Hematopoietic multipotent progenitor cell treated with erythropoietin and hydrocortisone succinate and interleukin-3 and kit ligand, for 4 days (in vitro differentiated cells): ENCODE results near the gene ABCC4.
"Not testable (repeated sequence)": the region's sequence is repeated elsewhere in the genome, so short reads cannot be mapped to it uniquely, and the experiment has no call there.

Experiments
- DNase-seq: peaks from one replicate; pipeline ENCODE4 v3.0.0-alpha.2; 2015

The ABCC4 gene

DNA sequence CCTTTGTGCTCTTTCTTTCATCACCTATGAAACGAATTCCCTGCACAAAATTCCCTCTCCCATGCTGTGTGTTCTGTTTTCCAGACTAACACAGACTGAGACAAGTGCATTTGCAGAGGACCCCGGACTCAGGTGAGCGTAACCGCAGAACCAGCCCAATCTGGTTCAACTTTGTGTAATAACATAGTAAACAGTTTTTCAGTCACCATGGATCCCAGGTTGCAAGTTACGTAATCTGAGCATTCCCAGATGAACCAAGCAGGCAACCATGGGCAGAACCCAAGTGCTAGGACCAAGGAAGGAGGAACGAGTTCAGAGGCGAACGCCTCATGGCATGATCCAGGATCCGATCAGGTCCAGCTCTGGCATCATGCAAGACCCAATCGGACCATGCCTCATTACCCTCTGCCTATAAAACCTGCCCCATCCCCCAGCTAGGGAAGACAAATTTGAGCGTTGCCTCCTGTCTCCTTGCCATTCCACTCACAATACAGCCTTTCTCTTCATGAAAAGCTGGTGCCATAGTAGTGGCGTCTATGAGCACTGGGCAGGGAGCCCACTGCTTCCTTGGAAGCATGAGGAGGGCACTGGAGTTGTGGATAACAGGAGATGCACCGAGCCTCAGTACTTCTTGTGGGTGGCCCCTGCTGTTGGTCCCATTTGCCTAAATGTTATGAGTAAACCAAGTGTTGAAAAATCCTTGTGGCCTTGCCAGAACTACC is 107.6 kb downstream of the ABCC4 start:
- DNase-seq, result no peak

DNA sequence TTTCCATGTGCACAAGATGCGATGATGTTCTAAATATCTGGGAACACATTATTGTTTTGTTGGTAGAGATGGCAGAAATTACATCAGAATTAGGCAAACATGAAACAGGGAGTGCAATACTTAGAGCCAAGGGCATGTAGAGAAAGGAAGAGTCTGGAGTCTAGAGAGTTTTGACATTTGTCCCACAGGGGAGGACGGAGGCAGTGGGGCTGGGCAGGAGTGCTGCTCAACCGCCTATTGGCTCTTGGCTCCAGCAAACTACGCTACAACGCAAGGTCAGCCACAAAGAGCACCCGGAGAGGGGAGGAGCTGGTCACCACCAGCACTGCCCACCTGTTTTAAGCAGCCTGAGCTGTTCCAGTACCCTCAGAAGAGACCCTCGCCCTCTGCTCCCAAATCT is 108.3 kb downstream of the ABCC4 start:
- DNase-seq, result no peak

DNA sequence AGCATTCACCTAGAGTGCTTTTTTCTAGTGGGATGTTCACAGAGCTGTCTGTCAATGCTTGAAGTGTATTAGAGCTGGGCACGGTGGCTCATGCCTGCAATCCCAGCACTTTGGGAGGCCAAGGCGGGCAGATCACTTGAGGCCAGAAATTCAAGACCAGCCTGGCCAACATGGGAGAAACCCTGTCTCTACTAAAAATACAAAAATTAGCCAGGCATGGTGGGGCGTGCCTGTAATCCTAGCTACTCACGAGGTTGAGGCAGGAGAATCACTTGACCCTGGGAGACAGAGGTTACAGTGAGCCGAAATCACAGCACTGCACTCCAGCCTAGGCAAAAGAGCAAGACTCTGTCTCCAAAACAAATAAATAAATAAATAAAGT is 108.7 kb downstream of the ABCC4 start:
- not testable (repeated sequence) for DNase-seq

DNA sequence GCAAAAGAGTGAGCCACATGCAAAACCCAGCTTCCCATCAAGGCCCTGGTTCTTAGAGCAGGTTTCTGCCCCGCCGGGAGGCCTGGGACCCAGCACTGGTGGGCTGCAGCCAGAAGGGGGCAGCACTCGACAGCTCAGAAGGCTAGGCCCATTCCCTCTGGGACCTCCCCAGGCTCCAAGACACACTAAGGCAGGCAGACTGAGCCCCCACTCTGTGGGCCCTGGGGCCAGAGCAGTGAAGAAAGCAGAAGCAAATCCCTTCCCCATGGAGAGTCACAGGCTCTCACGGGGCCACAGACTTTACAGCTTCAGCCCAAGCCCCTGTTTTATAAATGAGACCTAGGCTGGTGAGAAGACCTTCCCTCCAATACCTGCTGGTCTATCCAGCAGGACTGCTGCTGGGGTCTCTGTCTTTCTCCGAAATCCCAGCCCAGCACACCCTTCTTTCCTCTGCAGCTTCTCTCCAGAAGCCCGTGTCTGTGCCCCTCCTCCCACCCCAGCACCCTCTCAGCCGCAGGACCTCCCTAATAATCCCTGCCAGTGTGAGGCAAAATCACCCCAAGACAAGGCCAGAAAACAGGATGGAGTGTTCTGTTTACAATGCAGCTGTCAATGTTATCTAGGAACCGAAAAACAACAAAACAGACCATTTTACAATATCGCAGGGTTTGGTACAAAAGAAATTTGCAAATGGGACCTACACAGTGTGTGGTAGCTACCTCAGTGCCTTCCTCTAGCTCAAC is 109.3 kb downstream of the ABCC4 start:
- peak; percentile 92 for DNase-seq

DNA sequence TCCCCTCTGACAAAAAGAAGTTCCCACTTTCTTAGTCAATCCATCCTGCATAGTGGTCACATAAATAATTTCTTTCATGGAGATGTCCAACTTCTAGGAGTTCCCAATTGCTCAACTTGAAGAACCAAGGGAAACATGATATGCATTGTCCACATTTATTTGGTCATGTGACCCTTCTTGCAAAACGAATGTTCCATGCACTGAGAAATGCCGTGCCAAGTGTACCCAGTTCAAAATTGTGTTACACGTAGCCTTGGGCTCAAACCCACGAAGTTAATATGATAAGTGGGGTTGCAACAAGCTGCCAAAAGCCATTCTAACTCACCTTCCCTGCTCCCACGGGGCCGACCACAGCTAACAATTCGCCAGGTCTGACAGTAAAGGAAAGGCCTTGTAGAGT is 113.1 kb downstream of the ABCC4 start:
- no peak for DNase-seq

DNA sequence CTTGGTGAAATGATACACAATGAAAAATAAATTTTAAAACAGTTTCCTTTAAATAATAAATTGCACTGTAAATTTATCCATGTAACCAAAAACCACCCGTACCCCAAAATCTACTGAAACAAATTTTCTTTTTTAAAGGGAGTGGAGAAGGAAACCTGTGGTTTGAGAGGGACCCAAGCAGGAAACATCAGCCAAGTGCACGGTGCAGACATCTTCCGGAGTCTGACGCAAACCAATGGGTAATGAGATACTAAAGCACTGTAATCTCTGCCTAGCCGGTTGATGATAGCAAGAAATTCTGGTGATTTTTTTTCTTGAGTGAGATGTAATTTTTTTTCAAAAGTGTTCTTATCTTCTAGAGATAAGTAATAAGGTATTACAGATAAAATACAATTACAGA is 115.4 kb downstream of the ABCC4 start:
- peak; percentile 83 for DNase-seq

DNA sequence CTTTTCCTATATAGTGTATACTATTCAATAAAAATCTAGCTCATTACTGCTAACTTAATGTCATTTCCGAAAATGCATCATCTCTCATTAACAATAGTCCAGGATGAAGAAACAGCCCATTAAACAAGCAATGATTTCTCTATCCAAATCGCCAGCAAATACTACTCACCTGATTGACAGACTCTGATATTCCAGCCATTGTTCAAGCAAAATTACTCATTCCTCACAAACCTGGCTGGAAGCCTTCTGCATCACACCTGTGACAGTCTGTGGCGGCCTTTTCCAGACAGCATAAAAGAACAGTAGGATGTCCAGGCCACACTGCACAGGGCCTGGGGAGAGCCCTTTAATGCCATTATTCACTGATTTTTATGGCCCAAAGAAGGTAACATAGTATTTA is 115.9 kb downstream of the ABCC4 start:
- no peak for DNase-seq

DNA sequence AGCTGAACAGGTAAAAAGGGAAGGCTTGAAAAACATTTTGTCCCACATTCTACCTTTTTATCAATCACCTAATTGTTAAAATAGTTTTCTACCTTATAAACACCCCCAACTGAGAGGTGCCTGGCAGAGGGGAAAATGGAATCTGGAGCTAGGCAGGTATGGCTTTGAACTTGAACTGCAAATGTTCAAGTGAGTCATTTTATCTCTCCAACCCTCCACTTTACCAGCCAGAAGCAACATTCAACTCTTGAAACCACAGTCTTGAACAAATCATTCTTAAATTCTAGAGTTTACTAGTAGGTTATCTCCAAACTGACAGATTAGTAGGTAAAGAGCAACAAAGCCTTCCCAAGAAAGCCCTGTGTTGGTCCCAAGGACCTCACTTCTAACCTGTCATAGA is 116.9 kb downstream of the ABCC4 start:
- DNase-seq, result no peak

DNA sequence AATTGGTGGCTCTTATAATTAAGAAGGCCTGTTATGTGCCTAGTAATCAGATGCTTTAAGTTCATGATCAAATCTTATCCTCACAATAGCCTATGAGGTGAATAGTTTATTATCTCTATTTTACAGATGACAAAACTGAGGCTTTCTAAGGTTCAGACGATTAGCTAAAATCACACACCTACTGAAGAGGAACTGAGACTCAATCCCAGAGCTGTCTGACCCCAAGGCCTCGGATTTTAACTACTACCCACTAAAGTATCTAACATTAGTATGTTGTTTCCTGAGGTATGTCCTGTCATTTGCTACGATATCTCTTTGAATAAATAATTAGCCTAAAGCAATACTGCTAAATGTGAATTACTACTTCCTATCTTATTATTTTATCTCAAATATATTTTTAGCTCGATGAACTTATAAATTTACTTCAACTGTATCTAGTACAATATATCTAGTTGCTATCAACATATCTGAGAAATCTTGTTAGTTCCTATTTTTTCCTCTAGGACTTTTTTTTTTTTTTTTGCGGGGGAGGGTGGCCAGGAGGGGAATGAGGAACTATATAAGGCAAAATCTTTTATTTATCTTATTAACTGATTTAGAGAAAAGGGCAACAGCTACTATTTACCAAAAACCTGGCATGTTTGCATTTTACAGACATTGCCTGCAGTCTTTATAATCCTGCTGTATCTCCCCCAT is 118.5 kb downstream of the ABCC4 start:
- peak; percentile 33 for DNase-seq

DNA sequence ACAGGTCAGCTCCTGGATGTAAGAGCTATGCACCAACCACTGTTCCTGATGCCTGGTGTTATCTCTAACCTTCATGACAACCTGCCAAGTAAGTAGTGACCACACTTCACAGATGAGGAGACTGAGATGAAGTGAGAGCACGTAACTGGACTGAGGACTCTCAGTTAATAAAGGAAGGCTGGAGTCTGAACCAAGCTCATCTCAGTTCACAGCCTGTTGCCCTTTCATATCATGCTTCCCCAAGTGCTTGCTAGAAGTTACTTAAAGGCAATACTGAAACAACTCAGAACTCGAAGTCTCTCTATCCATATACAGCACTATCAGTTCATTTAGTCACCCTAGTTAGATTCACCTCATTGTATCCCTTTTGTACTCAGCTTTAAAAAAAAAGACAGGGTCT is 119.7 kb downstream of the ABCC4 start:
- peak; percentile 59 for DNase-seq

DNA sequence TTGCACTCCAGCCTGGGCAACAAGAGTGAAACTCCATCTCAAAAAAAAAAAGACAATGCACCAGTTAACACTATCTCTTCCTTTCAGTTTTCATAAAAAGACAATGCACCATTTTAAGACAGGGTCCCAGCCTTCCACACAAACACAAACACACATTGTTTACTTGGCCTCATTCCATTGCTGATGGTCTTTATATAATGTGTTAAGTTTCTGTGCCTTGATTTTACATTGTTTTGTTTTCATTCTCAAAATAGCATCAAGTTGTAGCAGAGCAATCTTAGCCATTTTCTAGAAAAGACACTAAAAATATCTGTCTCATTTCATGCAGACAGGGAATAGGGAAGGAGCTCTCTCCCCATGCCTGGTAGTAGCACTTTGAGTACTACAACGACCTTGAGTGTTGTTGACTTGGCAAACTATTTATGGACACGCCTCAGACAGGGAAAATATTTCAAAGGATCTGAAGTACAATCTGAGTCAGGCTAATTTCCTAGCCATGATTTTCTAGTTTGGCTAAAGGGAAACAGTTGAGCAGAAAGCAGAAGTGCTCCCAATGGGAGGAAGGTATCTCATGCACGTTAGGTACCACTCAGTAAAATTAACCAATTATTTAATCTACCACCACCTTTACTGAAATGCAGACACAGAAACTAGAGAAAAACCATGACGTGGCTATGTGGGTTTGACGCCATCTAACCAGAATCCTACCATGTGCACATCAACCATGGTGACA is 120.6 kb downstream of the ABCC4 start:
- no peak for DNase-seq

DNA sequence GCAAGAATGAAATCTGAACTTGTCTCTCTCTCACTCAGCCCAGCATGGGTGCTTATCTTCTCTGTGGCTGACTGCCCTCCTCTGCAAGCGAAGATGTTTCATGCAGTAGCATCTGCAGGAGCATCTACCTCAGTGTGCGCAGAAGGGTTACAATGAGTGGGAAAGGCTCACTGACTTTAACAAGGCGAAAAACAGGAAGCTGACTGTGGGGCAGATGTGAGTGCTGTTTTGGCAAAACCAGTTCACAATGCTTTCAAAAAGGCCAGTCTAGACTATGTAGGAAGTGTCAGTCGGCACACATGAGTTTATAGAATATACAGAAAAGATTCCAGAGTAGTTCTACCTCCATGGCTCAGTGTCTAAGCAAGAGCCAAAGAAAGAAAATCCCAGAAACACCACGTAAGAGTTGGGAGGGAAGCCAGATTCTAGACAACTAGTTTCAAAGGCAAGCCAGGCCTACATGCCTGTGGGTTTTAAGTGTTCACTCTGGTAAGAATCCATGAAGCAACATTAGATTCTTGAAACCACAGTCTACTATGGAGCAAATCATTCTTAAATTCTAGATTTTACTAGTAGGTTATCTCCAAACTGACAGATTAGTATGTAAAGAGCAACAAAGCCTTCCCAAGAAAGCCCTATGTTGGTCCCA is 124.5 kb downstream of the ABCC4 start:
- no peak for DNase-seq

DNA sequence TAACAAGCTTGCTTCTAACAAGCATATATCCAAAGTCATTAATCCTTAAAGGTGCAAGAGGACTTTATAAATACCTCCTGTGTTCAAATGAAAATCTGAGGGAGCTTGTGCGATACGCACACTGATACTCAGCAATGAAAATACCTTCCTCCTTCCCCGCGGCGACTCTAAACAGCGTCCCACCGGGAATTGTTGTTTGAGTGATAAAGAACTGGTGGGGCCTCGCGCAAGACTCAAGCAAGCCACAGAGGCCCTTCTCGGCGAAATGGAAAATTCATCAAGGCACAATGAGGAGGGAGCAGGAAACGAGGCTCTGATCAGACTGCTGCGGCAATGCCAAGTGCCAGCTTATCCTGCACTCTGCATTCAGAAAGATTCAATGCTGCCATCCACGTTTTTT is 126.7 kb downstream of the ABCC4 start:
- no peak for DNase-seq

DNA sequence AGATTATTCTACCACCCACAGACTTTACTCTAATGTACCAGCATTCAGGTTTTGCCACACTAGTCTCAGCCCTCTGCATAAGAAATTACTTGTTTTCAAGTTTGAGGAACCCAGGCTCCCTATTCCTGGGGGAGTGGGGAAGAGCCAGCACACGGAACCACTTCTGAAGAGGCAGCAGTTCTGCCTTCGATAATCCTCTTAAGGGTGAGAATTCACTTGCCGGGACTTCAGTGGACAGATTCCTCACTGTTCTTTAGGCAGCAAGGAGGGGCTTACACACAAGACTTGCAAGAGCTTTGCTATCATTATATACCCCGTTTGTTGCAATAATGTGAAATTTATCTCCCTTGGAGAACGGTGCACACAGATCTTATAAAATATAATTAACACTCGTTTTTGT is 133.1 kb downstream of the ABCC4 start:
- no peak for DNase-seq

DNA sequence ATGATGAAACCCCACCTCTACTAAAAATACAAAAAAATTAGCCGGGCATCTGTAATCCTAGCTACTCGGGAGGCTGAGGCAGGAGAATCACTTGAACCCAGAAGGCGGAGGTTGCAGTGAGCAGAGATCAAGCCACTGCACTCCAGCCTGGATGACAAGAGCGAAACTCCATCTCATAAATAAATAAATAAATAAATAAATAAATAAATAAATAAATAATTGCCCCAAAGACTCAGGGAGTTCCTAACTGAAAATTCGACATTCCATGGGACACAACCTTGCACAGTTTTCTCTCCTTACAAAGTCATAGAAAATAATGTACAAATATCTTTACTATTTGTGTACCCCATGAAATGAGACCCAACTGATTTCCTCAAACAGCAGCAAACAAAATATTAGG is 134.2 kb downstream of the ABCC4 start:
- not testable (repeated sequence) for DNase-seq

DNA sequence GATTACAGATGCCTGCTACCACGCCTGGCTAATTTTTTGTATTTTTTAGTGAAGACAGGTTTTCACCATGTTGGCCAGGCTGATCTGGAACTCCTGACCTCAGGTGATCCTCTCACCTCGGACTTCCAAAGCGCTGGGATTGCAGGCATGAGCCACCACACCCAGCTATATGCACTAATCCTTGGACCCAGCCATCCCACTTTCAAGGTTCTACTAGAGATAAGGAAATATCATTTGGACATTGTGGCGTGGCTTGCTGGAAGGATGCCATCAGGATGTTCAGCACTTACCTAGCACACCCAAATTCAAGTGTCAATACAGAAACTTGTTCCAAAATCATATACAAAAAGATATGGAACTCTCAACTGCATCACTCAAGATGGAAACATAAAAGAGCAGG is 136.4 kb downstream of the ABCC4 start:
- DNase-seq, result no peak

DNA sequence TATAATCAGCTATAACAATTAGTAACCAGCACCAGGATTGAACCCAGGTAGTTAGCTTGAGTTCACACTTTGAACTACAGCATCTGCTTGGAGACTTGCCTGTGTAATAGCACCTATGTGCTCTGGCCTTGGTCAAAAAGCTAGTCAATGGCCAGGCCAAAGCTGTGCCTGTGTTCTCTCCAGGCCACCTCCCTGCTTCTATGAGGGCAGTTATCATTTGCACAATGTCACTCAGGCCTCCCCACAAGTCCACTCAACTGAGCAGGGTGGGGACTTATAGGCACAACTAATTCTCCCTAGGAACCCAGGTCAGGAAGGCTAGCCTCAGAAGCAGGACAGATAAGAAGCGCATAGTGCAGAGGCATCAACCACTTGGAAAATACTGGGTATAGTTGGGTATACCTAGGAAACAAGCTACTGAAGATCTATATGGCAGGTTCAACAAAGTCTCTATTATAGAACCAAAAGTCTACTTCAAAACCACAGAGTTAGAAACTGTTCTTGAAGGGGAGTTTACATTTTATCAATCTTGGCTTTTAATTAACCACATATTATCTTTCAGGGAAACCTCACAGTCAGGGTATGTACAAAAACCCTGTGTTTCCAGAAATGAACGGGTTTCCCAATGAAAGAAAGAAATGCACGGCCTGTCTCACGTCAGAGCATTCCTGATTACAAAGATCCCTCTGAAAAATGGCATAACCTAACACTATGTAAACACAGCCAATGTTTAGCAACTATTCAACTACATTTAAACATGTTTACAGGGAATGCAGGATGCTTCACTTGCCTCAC is 140.9 kb downstream of the ABCC4 start:
- peak; percentile 28 for DNase-seq

DNA sequence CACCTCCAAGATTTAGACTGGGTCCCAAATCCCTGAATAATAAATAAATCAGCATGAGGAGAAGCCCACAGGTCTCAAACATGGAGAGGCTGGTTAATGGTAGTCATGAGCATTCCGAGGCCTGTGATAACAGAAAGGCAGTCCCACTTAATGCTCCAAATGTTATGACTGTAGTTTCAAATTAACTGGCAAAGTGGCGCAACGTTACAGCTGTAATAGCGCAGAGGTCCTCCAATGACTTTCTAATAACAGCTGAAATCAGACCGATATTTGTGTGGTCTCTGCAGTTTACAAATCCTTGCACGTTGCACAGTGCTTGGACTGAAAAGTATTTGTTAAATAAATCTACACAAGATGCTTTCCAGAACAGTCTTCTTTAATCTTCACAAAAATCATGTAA is 141.8 kb downstream of the ABCC4 start:
- no peak for DNase-seq

DNA sequence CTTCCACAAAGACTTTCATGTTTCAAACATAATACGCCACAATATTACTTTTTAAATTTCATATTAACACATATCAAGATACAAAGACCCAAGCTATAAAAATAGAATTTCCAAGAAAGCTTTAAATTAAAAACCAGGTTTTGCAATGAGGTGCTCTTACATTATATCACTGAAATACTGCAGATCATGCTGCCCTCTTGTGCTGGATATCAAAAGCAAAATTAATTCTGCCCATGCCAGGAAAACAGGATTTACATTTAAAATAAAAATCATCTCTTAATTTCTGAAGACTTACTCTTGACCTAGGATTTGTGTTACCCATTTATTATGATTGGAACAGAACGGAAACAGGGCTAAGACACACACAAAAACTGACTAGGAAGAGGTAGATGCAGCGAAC is 145.0 kb downstream of the ABCC4 start:
- DNase-seq, result peak; percentile 44

DNA sequence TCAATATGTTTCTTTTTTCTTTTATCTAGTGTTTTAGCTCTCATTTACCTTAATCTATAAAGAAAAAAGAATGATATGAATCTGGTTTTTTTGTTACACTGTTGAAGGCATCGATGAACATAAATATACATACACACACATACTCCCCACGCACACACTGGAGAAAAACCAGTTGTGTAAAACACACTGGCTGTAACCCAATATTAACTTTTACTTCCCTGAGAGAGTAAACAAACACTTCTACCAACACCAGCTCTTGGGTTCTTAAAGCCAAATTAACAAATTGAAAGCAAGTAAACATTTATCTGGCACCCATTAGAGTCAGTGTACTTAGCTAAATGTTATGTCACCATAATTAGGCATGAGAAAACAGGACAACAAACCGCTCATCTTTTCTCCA is 145.7 kb downstream of the ABCC4 start:
- no peak for DNase-seq

DNA sequence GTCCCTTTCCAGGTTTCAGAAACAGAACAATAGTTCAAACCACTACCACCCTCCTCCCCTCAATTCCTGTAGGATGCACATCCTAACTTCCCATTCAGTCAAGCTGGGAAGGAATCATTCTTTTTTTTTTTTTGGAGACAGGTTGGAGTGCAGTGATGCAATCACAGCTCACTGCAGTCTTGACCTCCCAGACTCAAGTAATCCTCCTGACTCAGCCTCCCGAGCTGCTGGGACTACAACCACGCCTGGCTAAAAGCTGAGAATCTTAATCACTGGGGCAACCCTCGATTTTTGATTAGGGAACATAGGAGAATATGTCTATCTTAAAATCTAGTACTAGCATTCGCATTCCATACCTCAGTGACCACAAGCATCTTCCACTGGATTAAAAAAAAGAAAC is 146.2 kb downstream of the ABCC4 start:
- DNase-seq, result no peak

DNA sequence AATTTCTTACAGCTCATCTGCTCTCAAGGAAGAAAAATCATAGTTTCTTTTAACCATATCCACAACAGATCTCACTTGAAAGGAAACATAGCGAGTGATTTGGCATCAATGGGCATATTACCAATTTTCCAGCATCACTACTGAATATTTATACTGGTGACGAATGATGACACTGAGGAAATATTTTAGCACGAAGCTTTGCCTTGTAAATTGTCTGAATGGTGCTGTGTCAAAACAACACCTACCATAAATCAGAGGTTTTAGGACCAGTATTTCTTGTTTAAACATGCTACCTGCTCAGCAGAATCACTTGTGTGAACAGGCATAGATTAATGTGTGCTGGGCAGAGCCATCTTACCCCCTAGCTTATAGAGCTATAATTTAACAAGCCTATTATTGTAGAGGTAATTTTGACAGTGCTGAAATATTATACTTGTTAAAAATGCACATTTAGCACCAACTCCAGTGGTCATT is 146.8 kb downstream of the ABCC4 start:
- no peak for DNase-seq
